D721Med (cell line): Measurements from ENCODE around the gene TTLL12.

Experiments
- DNase-seq: peaks from one replicate; pipeline ENCODE4 v3.0.0; 2011; ENCODE audit warnings: low spot score; ENCODE audit not compliant: insufficient read length
- FAIRE-seq: peaks from 2 replicates; lab custom pipeline; 2011; peaks lifted over from hg19 to GRCh38; lab: Jason Lieb, UNC
- TF ChIP-seq, protein P1 (sequence below): IDR thresholded peaks from 2 replicates; pipeline ENCODE4 v1.5.1; 2012; ENCODE audit warnings: mild to moderate bottlenecking, control low read depth; ENCODE audit not compliant: insufficient read depth; ENCODE audit errors: missing control alignments

TTLL12 gene

DNA sequence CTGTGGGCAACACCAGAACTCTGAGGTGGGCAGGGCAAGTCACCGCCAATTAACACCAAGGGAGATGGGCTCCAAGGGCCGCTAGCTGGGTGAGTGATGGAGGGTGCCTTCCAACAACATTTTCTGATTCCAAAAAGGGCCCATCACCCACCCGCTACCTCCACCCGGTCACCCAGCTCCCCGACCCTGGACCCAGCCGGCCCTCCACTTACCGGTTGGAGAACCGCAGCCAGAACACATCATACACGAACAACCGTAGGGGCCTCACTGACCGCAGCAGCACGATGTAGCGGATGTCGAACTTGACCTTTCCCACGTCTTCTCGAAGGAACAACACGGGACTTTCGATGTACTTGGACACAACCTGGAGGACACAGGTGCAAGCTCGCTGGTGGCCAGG, 14.7 kb downstream of the TTLL12 start:
- no peak for DNase-seq
- TF ChIP-seq, protein P1, sequence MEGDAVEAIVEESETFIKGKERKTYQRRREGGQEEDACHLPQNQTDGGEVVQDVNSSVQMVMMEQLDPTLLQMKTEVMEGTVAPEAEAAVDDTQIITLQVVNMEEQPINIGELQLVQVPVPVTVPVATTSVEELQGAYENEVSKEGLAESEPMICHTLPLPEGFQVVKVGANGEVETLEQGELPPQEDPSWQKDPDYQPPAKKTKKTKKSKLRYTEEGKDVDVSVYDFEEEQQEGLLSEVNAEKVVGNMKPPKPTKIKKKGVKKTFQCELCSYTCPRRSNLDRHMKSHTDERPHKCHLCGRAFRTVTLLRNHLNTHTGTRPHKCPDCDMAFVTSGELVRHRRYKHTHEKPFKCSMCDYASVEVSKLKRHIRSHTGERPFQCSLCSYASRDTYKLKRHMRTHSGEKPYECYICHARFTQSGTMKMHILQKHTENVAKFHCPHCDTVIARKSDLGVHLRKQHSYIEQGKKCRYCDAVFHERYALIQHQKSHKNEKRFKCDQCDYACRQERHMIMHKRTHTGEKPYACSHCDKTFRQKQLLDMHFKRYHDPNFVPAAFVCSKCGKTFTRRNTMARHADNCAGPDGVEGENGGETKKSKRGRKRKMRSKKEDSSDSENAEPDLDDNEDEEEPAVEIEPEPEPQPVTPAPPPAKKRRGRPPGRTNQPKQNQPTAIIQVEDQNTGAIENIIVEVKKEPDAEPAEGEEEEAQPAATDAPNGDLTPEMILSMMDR, result no peak
- no peak for FAIRE-seq

DNA sequence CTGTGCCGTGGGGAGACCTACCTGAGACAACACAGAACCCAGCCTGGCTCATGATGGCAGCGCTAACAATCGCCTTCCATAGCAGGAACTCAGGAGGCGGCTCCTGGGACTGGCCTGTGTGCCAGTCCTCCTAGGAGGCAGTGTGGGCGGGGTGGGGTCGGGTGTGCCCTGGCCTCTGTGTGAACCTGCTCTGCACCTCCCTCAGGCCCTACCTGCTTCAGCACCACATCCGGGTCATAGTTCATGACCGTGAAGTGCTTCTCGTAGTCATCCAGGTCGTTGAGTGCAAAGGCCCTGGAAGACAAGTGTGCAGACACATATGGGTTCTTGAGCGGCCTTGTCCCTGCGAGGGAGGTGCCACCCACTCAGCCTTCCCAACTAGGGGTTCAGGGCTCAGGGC, 15.3 kb downstream of the TTLL12 start:
- FAIRE-seq, result no peak
- TF ChIP-seq, protein P1, result no peak
- DNase-seq, result no peak

DNA sequence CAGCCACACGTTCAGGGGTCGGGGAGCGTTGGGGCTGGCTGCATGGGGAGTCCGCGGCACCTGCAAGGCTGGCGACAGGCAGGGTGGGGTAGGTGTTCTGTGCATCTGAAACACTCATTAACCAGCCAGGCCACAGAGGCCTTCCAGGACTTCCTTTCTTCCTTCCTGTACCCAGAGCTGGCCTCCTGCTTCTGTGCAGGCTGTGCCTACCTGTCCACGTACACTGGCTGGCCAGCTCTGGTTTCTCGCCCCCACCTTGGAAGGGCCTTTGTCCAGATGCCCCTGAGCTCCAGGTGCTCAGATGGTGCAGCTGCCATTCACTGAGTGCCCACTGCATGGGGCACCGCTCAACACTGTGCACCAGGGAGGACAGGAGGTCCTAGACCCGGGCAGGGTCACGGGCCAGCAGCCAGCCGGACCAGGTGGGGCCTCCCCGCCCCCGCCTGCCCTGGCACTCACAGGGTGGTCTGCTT, 15.9 kb downstream of the TTLL12 start:
- DNase-seq, result no peak

DNA sequence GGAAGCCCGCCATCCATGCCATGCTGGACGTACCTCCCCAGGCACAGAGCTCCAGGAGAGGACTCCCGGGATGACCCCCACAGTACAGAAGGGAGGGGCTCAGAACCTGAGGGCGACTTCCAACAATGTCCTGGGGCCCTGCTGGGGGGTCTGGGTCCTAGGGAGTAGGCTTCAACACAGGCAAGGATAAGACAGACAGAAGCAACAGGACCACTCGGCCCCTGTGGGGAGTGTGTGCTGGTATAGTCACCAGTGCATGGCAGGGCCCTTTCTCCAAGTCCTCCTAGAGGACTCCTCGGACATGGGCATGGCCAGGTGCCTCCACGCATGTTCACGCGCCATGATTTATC, 16.8 kb downstream of the TTLL12 start:
- TF ChIP-seq, protein P1, result no peak
- DNase-seq (no peak), FAIRE-seq (no peak)

More for the DNA sequence above, 15.9 kb downstream of the TTLL12 start:
- no peak for FAIRE-seq
- TF ChIP-seq, protein P1, result no peak

DNA sequence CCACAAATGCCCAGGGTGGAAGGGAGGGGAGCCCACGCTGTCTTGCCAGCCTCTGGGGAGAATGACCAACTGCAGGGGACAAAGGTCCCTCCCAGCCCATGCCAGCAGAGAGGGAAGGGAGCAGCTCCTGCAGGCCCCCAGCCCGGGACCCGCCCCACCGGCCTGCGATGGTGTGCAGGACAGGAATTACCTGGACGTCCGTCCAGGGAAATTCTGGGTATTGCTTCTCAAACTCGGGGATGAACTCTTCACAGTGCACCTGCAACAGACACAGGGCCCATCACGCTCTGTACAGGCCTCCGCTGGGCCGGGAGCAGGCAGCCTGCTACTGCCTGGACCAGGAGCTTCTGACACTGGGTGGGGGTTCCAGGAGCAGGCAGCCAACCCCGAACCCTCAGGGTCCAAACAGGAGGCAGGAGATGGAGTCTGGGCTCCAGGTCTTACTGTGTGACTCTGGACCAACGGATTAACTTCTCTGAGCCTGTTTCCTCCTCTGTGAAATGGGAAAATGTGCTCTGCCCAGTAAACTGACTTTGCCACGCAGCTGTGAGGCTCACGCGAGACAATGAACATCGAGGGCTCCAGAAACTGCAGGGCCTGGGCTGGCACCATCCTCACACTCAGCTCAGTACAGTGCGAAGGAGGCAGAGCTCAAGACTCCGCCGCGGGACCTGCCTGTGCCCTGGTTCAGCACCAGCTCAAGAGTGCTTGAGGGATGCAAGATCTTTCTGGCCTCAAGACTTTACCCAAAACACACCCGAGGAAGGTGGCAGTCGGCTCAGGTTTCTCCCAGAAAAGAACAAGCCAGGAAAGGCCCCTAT, 17.4 kb downstream of the TTLL12 start:
- TF ChIP-seq, protein P1, result no peak
- FAIRE-seq (no peak), DNase-seq (no peak)

DNA sequence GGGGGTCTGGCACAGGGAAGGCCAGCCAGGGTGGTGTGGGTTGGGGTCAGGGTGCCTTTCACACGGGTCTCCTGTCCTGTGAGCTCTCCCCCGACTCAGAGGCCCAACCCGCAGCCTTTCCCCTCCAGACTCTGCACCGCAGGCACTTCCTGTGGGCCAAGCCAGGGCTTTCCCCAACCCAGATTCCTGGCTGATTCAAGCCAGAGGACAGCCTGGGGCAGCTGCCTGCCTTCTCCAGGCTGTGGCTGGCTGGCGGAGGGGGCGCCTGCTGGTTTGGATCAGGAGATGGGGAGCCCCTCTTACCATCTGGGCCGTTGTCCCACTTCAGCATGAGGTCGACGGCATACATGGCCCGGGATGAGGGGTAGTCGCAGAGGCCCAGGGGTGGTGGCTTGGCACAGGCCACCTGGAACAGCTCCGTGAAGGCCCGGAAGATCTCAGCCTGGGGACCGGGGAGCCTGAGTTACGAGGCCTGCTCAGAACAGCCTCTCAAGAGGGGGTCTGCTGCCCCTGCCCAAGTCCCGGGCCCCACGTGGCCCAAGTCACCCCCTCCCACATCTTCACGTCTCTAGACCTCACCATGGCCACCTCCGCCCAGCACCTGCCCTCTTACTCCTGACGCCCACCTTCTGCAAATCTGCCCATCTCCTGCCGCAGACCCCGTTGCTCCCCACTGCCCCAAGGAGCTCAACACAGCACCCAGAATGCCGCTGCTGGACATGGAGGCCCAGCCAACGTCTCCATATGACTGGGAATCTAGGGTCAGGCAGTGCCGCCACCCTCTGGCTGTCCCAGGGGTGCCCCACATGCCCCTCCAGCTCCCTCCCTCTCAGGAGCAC, 18.2 kb downstream of the TTLL12 start:
- FAIRE-seq (no peak), DNase-seq (no peak)
- TF ChIP-seq, protein P1, result no peak
